Bronchial epithelial cell (primary cell): Measurements from ENCODE around the gene HSPBP1. TPM values are rescaled to one million over a fixed set of nuclear protein-coding genes. Genes with fewer than 3 reads are reported as not detected.

Experiments
- DNase-seq: peaks from one replicate; pipeline ENCODE4 v3.0.0-alpha.2; 2010; ENCODE audit warnings: low read depth
- FAIRE-seq: peaks from 2 replicates; lab custom pipeline; 2011; peaks lifted over from hg19 to GRCh38; lab: Jason Lieb, UNC
- H3K27me3 ChIP-seq: 2 replicates; pipeline ENCODE4 v1.5.1; 2011; ENCODE audit warnings: low read length; ENCODE audit not compliant: control insufficient read depth, insufficient read depth
- H3K36me3 ChIP-seq: 2 replicates; pipeline ENCODE4 v1.5.1; 2011; ENCODE audit warnings: low read length; ENCODE audit not compliant: control insufficient read depth, insufficient read depth
- H3K4me3 ChIP-seq: 2 replicates; pipeline ENCODE4 v1.5.1; 2011; ENCODE audit warnings: mild to moderate bottlenecking, low read depth, low read length, control low read depth
- CTCF ChIP-seq: IDR thresholded peaks from 2 replicates; pipeline ENCODE4 v1.5.1; 2011; ENCODE audit warnings: mild to moderate bottlenecking, moderate library complexity, low read length, control low read depth, inconsistent platforms; ENCODE audit not compliant: insufficient read depth, severe bottlenecking
- total RNA-seq: library from RNA; depleted of rRNA; stranded (reverse); fragments of >200 nt; gene quantifications from 2 replicates; pipeline ENCODE4 v1.2.1, GENCODE V29; 2014

HSPBP1 gene
- total RNA-seq, 1 donor from 2014 or later = 37.1 TPM

- FAIRE-seq (no peak), DNase-seq (no peak)
- H3K27me3 ChIP-seq = no peaks in the 10 kb centered on the region
- no peak for TF ChIP-seq CTCF
- H3K36me3 ChIP-seq = peaks cover 18% of the 10 kb centered on the region
- H3K4me3 ChIP-seq = no peak overlapping the region
Observed at GRCh38 chr19:55229789-55230182, 50.1 kb downstream of the HSPBP1 start.

GRCh38 chr19:55229145-55229788 lies 50.6 kb downstream of the HSPBP1 start:
- DNase-seq = no peak
- Histone ChIP-seq H3K27me3 (no peaks in the 10 kb centered on the region), H3K36me3 (peaks cover 15% of the 10 kb centered on the region), H3K4me3 (no peak overlapping the region)
- no peak for FAIRE-seq
- TF ChIP-seq CTCF = no peak

- FAIRE-seq (no peak), DNase-seq (no peak)
- Histone ChIP-seq H3K4me3 (no peak within 1 kb of the TSS), H3K36me3 (peaks cover 15% of the 10 kb centered on the region), H3K27me3 (no peaks in the 10 kb centered on the region)
- TF ChIP-seq CTCF = no peak
Observed at GRCh38 chr19:55228403-55229031, 51.4 kb downstream of the HSPBP1 start, which contains the start of gene TMEM86B. Gene TMEM86B (minus strand): TSS chr19:55228763. CDS start chr19:55228741, 22 bp downstream.

GRCh38 chr19:55228015-55228391 lies 51.9 kb downstream of the HSPBP1 start:
- FAIRE-seq (no peak), DNase-seq (no peak)
- H3K36me3 ChIP-seq = peaks cover 17% of the 10 kb centered on the region
- H3K4me3 ChIP-seq = no peak overlapping the region
- no peaks in the 10 kb centered on the region for H3K27me3 ChIP-seq
- no peak for TF ChIP-seq CTCF

- DNase-seq (no peak), FAIRE-seq (no peak)
- Histone ChIP-seq H3K4me3 (no peak overlapping the region), H3K36me3 (peaks cover 17% of the 10 kb centered on the region), H3K27me3 (no peaks in the 10 kb centered on the region)
- no peak for TF ChIP-seq CTCF
Observed at GRCh38 chr19:55227241-55228014, 52.5 kb downstream of the HSPBP1 start.
